H4 (cell line): ENCODE results near the gene HPSE2. TPM values are rescaled to one million over a fixed set of nuclear protein-coding genes. Genes with fewer than 3 reads are reported as not detected.

Source experiments
- DNase-seq: peaks from one replicate; pipeline ENCODE4 v3.0.0-alpha.2; 2015; ENCODE audit warnings: low spot score
- total RNA-seq: library from RNA; depleted of rRNA; stranded (reverse); fragments of >200 nt; shearing (Covaris generic); gene quantifications from 2 replicates; pipeline ENCODE4 v1.2.3, GENCODE V29; 2014

The HPSE2 gene
- total RNA-seq, 1 experiment from 2014 or later: not detected

DNA sequence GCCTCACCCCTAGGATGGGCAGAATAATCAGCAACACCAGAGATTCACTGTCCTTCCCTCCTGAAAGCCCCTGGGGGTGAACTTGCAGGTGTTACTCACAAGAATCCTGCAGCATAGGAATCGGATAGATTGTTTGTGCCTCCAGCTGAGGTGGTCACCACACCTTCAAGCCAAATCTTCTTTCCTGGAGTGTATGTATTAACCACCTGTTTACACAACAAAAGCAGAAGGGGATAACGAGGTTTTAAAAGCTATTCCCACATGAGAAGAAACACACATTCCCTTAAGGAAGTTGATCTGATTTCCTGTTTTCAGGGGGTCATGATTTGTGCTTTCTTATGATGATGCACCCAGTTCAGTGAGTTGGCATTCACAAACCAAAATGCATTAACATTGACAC lies 615.1 kb downstream of the HPSE2 start:
- DNase-seq: no peak

DNA sequence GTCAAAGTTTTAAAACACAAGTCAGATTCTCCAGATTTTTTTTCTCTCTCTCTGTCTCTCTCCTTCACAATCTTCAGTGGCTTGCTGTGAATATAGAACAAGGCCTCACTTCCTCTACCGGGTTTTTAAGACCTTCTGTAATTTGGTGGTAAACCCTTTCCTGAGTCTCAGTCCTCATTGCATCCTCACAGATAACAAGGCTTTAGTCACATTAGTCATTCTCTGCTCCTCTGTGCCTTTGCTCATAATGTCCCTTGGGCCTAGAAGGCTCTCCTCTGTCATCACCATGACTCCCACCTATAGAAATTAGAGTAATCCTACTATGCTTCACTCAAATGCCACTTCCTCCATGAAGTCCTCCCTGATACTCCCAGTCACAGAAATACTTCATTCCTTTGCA lies 616.2 kb downstream of the HPSE2 start:
- no peak for DNase-seq

DNA sequence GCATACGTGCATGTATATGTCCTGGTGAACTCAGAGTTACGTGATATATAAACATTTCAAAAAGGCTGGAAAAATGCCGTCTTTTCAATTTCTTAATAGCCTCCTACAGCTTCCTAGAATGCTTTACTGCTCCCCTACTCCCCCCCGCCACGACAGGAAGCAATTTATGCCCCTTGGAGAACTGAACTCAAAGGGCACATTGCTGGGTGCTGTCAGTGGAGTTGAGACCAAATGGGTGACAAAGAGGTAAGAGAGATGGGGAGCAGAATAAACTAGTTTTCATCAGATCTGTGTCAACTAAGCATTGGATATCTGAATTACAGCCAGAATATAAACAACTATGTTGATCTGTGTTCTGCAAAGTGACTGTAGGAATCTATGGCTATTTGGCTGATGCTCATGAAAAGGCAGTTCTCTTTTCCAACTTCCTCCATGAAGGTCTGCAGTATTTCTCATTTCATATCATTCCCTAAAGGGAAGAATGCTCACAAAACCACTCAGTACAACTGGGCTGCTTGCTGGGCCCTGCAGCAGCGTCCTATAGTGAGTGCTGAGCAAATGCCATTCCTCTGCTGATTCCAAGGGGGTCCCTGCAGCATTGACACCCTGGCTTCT lies 617.6 kb downstream of the HPSE2 start:
- DNase-seq: no peak

- DNase-seq: no peak
Observed at GRCh38 chr10:98613446-98613845, 622.2 kb downstream of the HPSE2 start.

DNA sequence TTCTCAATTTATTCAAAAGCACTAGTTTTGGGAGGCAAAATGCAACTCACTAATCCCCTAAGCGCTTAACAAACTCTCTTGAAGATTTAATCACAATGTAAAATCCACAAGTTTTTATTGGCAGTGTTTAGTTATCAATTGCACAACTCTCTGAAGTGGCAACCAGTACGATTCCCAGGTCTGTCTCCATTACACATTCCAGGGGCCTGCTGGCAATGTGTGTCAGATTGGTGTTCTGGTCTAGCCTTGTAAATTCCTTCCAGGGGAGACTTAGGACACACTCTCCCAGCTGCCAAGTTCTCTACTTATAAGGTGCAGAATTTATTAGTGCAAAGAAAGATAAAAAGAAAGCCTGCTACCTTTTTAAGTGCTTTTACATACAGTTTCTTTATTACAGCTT lies 624.2 kb downstream of the HPSE2 start:
- no peak for DNase-seq

DNA sequence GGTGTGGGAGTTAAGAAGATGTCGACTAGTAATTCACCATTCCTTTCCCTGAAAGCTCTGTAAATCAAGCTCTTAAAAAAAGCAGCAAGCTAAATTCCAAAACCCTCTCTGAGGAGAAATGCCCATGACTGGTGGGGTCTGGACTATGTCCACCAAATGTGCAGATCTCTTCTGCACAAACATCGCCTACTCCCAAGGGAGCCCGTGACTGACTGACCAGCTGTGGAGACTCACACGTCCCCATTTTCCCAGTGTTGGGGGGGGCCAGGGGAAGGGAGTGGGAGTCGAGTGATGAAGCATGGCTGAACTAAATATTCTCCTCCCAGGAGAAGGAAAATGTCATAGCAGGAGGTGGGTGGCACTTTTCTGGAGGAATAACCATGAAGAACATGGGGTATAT lies 624.8 kb downstream of the HPSE2 start:
- DNase-seq: no peak

DNA sequence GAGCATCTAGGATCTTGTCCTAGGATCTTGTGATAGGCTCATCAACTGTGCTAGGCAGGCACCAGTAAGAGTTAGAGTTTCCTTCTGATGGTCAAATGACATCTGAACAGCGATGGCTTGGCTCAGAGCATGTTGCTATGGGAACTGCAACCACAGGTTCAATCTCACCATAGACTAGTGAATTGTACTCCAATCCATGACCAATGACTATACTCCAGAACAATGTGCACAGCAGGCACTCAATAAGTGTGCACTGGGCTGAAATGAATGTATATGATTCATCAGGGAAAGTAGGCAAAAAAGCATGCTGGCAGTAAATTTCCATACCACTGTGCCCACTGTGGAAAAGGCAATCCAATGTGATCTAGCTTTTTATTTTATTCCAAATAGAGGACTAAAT lies 625.4 kb downstream of the HPSE2 start:
- no peak for DNase-seq

DNA sequence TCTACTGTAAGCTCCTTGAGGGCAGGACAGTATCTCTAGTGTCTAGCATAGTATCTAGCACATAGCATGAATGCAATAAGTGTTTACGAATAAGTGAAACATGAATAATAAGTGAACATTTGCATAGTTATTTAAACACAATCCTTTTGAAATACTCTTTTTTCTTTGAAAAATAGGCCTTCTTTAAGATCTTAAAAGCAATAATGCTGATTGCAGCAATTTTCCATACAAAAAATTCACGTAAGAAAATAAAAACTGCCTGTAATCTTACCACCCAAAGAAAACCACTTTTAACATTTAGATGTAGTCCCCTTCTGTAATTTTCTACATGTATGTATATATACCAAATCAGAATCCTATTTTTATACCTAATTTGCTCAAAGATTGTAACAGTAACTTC lies 626.4 kb downstream of the HPSE2 start:
- DNase-seq: no peak

GRCh38 chr10:98608411-98608810 lies 627.2 kb downstream of the HPSE2 start:
- no peak for DNase-seq

- DNase-seq: no peak
Observed at GRCh38 chr10:98602224-98602623, 633.4 kb downstream of the HPSE2 start.

DNA sequence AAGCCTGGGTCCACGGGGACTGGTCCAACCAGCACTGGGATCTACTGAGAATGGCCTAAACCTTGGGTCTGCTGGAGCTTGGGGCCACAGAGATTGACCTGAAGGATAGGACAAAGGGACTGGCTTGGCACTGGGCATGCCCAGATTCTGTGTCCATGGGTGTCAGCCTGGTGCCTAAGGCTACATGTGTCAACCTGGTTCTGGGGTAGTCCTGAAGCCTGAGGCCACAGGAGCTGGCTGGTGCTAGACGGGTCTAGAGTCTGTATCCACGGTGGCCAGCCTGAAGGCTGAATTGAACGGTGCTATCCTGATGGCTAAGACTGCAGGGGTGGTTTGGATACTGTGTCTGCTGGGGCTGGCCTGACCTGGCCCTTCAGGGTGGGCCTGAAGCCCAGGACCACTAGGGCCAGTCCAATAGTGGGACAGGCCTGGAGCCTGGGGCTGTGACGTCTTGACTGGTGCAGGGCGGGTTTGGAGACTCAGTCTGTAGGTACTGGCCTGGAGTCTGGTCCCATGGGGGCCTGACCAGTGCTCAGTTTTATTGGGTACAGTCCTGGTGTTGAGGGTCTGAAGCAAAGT lies 636.5 kb downstream of the HPSE2 start:
- DNase-seq: no peak

- no peak for DNase-seq
Observed at GRCh38 chr10:98596404-98596803, 639.2 kb downstream of the HPSE2 start.

DNA sequence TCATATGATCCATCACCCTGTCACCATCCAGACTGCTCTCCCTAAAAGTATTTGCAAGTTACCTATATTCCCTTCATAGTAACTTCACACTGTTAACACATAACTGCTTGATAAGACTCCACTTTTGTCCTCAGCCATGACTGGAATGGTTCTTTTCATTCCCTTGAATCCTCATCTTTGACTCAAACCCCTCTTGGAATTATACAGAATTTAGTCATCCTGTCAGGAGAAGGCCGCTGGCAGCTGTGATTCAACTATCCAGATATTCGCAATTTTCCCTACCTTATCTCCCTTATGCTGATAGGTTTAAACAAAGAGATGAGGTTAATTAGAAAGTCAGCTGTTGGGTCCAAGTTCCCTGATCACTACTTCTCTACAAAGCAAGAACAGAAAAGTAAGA lies 646.0 kb downstream of the HPSE2 start:
- no peak for DNase-seq

DNA sequence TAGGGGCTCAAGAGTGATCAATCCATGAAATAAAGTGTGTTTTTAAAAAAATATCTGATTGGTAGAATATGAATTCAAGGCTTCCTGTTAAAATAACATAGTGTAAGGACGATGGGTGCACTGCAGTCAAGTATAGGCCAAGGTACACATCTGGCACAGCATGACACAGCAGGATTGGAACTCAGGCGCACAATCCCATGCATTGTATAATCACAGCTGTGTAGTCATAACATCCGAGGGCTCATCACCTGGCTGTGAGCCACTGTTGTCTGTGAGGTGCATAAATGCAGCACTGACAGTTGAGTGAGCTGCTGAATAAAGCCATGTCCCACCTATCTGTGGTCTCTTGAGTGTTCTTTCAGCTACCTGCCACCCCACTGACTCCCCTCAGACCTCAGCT lies 646.6 kb downstream of the HPSE2 start:
- no peak for DNase-seq

GRCh38 chr10:98587156-98587837 lies 648.4 kb downstream of the HPSE2 start:
- no peak for DNase-seq

- no peak for DNase-seq
Observed at GRCh38 chr10:98586096-98586495, 649.6 kb downstream of the HPSE2 start.

- no peak for DNase-seq
Observed at GRCh38 chr10:98582363-98582762, 653.3 kb downstream of the HPSE2 start.

- DNase-seq: no peak
Observed at GRCh38 chr10:98577578-98577977, 658.1 kb downstream of the HPSE2 start.

DNA sequence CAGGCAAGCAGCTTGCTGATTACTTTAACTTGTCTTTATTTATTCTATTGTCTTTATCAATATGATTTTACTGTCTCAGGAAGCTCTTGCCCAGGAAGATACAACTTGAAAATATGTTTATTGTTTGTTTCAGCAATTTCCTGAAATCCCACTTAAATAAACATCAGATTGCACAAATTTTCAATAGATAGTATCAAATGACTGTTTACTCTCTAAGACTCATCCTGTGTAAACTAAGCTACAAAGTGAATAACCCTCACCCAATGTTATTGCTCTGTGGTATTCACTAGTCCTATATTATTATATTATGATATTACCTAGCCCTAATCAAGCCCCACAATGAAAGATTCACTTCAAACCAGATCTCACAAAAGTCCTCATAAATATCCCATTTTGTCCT lies 658.5 kb downstream of the HPSE2 start:
- no peak for DNase-seq

- DNase-seq: no peak
Observed at GRCh38 chr10:98576096-98576495, 659.6 kb downstream of the HPSE2 start.

DNA sequence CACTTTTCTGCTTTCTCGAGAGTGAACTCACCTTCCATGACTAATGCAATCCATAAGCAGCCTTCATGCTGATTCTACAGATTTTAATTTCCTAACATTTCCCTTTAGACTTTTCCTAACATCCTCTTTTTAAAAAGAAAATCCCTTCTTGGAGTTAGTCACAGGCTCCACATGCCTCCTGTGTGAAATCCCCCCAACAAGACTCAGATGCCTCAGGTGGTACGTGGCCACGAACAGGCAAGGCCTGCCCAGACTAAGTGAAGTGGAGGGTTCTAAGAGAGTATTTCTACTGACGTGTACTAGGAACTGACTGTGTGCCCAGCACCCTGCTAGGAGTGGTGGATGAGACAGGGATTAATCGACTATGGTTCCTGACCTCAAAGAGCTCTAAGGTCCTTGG lies 663.1 kb downstream of the HPSE2 start:
- DNase-seq: no peak

- DNase-seq: no peak
Observed at GRCh38 chr10:98570834-98571233, 664.8 kb downstream of the HPSE2 start.

DNA sequence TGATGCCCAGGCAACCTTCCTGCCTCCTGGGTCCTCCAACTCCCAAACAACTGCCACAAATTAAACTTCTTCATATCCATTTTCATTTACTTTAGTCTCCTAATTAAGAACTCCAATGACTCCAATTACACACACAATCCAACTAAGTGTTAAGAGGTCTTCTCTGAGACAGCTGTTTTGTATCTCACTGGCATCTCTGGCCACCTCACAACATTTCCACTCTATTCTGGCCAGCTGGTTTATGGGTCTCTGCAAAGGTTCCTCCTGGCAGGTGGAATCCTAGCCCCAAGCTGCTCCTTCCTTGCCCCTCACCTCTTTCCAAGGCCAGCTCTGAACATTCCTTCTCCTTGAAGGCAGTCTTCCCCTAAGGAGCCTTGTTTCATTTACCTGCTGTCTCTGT lies 665.8 kb downstream of the HPSE2 start:
- DNase-seq: no peak

DNA sequence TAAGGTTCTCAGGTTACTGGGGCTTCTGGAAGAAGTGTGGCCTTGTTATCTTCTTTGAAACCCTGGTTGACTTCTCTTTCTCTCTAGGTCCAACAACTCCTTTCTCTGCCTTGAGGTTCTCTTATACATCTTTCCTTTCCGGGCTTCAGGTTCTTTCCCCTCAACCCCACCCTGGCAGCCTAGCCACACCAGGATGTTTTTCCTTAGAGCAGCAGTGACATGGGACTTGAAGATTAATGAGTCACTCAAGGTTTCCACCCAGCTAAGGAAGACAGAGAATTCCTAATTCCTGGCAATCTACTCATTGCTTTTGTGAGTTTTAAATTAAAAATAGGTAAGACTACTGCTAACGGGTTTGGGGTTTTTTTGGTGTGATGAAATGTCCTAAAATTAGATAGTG lies 667.1 kb downstream of the HPSE2 start:
- DNase-seq: no peak
